ENCODE data around the gene ADIPOR2. TPM values are rescaled to one million over a fixed set of nuclear protein-coding genes. Genes with fewer than 3 reads are reported as not detected.

ADIPOR2 gene
- total RNA-seq, 1 donor from 2014 or later = 54.0 TPM

DNA sequence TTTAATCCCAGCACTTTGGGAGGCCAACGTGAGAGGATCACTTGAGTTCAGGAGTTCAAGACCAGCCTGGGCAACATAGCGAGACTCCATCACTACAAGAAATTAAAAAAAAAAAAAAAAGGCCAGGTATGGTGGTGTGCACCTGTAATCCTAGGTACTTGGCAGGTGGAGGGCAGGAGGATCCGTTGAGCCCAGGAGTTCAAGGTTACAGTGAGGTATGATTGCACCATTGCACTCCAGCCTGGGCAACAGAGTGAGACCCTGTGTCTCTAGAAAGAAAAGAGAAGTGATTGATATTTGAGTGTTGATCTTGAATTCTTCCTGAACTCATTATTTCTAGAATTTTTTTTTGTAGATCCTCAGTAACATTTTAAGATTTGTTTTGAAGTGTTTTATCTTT is 59.4 kb downstream of the ADIPOR2 start:
- H3K4me3 ChIP-seq = no peak overlapping the region
- intact Hi-C loops (cut with DNase I) = no loop called here

DNA sequence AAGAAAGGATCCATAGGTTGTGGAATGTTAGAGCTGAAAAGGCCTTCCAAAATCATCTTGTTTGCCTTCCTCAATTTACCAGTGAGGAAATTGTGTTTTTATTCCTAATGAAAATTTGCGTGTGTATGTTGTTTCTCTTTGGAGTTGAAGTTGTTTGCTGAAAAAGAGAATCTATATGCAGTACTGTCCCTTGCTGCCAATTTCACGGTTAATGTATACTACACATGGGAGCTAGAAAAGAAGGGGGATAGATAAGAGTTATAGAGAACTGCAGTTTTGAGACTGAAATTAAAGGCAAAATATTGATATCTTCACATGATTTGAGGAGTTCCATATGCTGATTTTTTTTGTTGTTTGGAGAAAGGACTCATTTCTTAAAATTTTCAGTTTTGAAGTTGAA is 67.5 kb downstream of the ADIPOR2 start:
- intact Hi-C loops (cut with DNase I) = no loop called here
- Histone ChIP-seq H3K4me3 (no peak overlapping the region), H3K27me3 (no peaks in the 10 kb centered on the region), H3K27ac (no peak overlapping the region), H3K4me1 (peaks cover 10% of the 10 kb centered on the region), H3K36me3 (peaks cover 0 to 7% of the 10 kb centered on the region in 2 donors), H3K9me3 (no peaks in the 10 kb centered on the region)
- no peak for DNase-seq (ENCODE audit: extremely low spot score in 2 of 2)
- no peak for TF ChIP-seq POLR2A (IDR thresholded peaks at IDR 0.05)
- TF ChIP-seq, protein P1, sequence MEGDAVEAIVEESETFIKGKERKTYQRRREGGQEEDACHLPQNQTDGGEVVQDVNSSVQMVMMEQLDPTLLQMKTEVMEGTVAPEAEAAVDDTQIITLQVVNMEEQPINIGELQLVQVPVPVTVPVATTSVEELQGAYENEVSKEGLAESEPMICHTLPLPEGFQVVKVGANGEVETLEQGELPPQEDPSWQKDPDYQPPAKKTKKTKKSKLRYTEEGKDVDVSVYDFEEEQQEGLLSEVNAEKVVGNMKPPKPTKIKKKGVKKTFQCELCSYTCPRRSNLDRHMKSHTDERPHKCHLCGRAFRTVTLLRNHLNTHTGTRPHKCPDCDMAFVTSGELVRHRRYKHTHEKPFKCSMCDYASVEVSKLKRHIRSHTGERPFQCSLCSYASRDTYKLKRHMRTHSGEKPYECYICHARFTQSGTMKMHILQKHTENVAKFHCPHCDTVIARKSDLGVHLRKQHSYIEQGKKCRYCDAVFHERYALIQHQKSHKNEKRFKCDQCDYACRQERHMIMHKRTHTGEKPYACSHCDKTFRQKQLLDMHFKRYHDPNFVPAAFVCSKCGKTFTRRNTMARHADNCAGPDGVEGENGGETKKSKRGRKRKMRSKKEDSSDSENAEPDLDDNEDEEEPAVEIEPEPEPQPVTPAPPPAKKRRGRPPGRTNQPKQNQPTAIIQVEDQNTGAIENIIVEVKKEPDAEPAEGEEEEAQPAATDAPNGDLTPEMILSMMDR (IDR thresholded peaks at IDR 0.05) = no peak

More for the DNA sequence above, 59.4 kb downstream of the ADIPOR2 start:
- no peaks in the 10 kb centered on the region for H3K27me3 ChIP-seq
- H3K27ac ChIP-seq = no peak overlapping the region
- peaks cover 0 to 19% of the 10 kb centered on the region in 2 donors for H3K36me3 ChIP-seq
- H3K9me3 ChIP-seq = no peaks in the 10 kb centered on the region
- TF ChIP-seq POLR2A (IDR thresholded peaks at IDR 0.05) (no peak), POLR2AphosphoS5 (IDR thresholded peaks at IDR 0.05; ENCODE audit: insufficient read depth in 1 of 2, low read depth in 1 of 2) (no peak)
- TF ChIP-seq, protein P1 (IDR thresholded peaks at IDR 0.05) = no peak
- no peak for DNase-seq (ENCODE audit: extremely low spot score in 2 of 2)
- H3K4me1 ChIP-seq = no peaks in the 10 kb centered on the region

DNA sequence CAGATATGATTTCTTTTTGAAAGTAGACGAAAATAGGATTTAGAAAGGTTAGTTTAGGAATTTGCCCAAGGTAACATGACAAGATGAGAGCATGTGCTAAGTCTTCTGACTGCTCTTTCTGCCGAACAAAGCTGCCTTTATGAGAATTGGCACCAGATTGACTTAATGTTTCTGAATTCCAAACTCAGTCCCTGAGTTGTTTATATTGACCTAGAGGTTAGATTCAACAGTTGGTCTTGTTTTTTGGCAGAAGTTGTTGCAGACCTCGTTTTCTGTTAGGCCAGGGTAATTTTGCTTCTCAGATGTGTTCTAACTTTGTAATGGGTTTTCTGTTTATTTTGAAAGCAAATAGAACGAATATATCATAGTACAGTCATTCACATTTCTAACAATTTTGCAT is 68.0 kb downstream of the ADIPOR2 start:
- TF ChIP-seq POLR2A (IDR thresholded peaks at IDR 0.05) (no peak), POLR2AphosphoS5 (IDR thresholded peaks at IDR 0.05; ENCODE audit: insufficient read depth in 1 of 2, low read depth in 1 of 2) (no peak)
- TF ChIP-seq, protein P1 (IDR thresholded peaks at IDR 0.05) = no peak
- no peak for DNase-seq (ENCODE audit: extremely low spot score in 2 of 2)
- peaks cover 0 to 7% of the 10 kb centered on the region in 2 donors for H3K36me3 ChIP-seq
- no peaks in the 10 kb centered on the region for H3K9me3 ChIP-seq
- H3K27ac ChIP-seq = no peak overlapping the region
- intact Hi-C loops (cut with DNase I) = no loop called here
- no peaks in the 10 kb centered on the region for H3K27me3 ChIP-seq
- no peak overlapping the region for H3K4me3 ChIP-seq
- peaks cover 10% of the 10 kb centered on the region for H3K4me1 ChIP-seq

DNA sequence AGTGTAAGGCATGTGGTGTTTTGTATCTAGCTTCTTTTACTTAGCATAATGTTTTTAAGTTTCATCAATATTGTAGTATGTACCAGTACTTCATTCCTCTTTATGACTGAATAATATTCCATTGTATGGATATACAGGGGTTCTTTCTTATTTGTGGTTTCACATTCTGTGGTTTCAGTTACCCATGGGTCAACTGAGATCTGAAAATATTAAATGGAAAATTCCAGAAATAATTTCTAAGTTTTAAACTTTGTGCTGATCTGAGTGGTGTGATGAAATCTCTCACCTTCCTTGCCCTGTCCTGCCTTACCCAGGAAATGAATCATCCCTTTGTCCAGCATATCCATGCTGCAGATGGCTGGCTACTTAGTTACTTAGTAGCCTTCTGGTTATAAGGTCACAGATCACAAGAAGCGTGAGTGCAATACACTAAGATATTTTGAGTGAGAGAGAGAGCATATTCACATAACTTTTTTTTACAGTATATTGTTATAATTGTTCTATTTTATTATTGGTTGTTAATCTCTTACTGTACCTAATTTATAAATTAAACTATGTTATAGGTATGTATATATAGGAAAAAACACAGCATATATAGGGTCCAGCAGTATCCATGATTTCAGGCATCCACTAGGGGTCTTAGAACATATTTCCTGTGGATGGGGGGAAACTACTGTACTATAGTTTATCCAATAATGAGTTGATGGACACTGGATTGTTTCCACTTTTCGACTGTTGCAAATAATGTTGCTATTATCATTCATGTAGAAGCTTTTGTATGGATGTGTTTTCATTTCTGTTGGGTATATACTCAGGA is 69.9 kb downstream of the ADIPOR2 start:
- Histone ChIP-seq H3K4me1 (peaks cover 10% of the 10 kb centered on the region), H3K36me3 (no peaks in the 10 kb centered on the region), H3K9me3 (no peaks in the 10 kb centered on the region), H3K27ac (no peak overlapping the region), H3K27me3 (no peaks in the 10 kb centered on the region), H3K4me3 (no peak overlapping the region)
- intact Hi-C loops (cut with DNase I) = no loop called here
- no peak for DNase-seq (ENCODE audit: extremely low spot score in 2 of 2)
- TF ChIP-seq POLR2AphosphoS5 (IDR thresholded peaks at IDR 0.05; ENCODE audit: insufficient read depth in 1 of 2, low read depth in 1 of 2) = peak in 1 of 2 donors; percentile 12
- TF ChIP-seq, protein P1 (IDR thresholded peaks at IDR 0.05) = no peak

DNA sequence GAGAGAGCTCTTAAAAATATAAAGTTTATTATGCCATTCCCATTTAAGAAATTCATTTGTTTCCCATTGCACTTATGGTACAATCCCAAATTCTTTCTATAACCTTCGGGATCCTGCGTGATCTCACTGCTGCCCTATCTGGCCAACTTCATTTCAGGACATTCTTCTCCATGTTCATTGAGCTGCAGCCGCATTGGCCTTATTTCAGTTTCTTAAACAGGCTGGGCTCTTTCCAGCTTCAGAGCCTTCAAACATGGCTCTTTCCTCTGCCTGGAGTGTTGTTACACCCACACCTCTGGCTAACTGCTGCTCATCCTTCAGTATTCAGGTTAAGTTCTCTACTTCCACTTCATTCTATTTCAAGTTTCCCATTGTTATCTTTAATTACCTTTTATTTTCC is 71.0 kb downstream of the ADIPOR2 start:
- peaks cover 10% of the 10 kb centered on the region for H3K4me1 ChIP-seq
- H3K27ac ChIP-seq = no peak overlapping the region
- H3K9me3 ChIP-seq = no peaks in the 10 kb centered on the region
- intact Hi-C loops (cut with DNase I) = no loop called here
- DNase-seq (ENCODE audit: extremely low spot score in 2 of 2) = no peak
- no peak overlapping the region for H3K4me3 ChIP-seq
- H3K36me3 ChIP-seq = no peaks in the 10 kb centered on the region
- TF ChIP-seq POLR2A (IDR thresholded peaks at IDR 0.05) (no peak), POLR2AphosphoS5 (IDR thresholded peaks at IDR 0.05; ENCODE audit: insufficient read depth in 1 of 2, low read depth in 1 of 2) (no peak)
- TF ChIP-seq, protein P1 (IDR thresholded peaks at IDR 0.05) = no peak
- no peaks in the 10 kb centered on the region for H3K27me3 ChIP-seq
